HL-60 (cell line): ENCODE results near the gene CEBPE.

Experiments used
- DNase-seq, 2 experiments: peaks; one replicate each; pipeline ENCODE4 v3.0.0-alpha.2; 2010 to 2020; ENCODE audit warnings: low read depth in 1 of 2, low spot score in 1 of 2
- H3K27ac ChIP-seq: fragments of 250-450 bp; sonication (Bioruptor Pico); replicated peaks from 2 replicates; pipeline ENCODE4 v1.5.1; 2020; ENCODE audit warnings: mild to moderate bottlenecking, moderate library complexity
- H3K27me3 ChIP-seq: fragments of 250-450 bp; sonication (Bioruptor Pico); 2 replicates; pipeline ENCODE4 v1.5.1; 2021; ENCODE audit warnings: mild to moderate bottlenecking, moderate library complexity; ENCODE audit not compliant: insufficient read depth, poor library complexity, severe bottlenecking
- H3K4me3 ChIP-seq: replicated peaks from 2 replicates; pipeline ENCODE4 v1.5.1; 2011; ENCODE audit warnings: mild to moderate bottlenecking, control low read depth, low read length; ENCODE audit not compliant: insufficient read depth
- GABPA ChIP-seq: IDR thresholded peaks from 2 replicates; pipeline ENCODE4 v1.6.1; 2012; ENCODE audit warnings: low read depth
- POLR2AphosphoS5 ChIP-seq: IDR thresholded peaks from 2 replicates; pipeline ENCODE4 v1.6.1; 2012; ENCODE audit warnings: low read depth
- SPI1 ChIP-seq: IDR thresholded peaks from 2 replicates; pipeline ENCODE4 v1.6.1; 2012; ENCODE audit warnings: low read depth, mild to moderate bottlenecking, borderline replicate concordance
- TF ChIP-seq, protein P1 (sequence below): IDR thresholded peaks from 2 replicates; pipeline ENCODE4 v1.6.1; 2012; ENCODE audit warnings: low read depth; ENCODE audit not compliant: insufficient replicate concordance
- TF ChIP-seq, protein P2 (sequence below): IDR thresholded peaks from one replicate; pipeline ENCODE4 v1.5.1; 2011; ENCODE audit warnings: low read length, control low read depth, inconsistent platforms; ENCODE audit not compliant: insufficient read depth

CEBPE gene

DNA sequence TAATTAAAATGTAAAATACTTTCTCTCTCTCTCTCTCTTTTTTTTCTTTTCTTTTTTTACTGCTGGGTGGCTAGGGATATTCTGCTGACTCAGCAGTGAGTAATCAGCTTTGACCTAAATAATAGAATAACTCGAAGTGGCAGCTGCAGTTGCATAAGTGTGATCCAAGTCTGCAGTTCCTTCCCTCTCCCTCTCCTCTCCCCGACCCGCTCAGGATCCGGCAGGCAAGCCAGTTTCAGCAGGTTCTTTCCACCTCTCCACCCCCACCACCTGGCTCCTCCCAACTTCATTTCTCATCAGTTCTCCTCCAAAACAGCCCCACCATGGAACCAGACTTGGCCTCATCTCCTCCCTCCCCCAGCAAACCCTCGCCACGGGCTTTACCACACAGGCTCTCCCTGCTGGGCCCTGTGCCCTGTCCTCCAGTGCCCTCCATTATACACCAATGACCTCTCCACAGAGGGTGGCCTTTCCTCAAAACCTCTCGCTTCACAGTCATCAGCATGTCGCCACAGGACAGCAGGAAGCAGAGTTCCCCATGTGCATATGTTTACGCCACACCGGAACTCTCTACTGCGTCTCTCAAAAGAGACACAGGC is 42.0 kb upstream of the CEBPE start:
- DNase-seq: peak; percentile 77 to 94
- TF ChIP-seq GABPA (peak; percentile 43; the same call in 1 of the 2 replicates), SPI1 (no peak), POLR2AphosphoS5 (0 out of 2 replicates have a peak, but pooled peaks have one; percentile 22)
- TF ChIP-seq, protein P1, sequence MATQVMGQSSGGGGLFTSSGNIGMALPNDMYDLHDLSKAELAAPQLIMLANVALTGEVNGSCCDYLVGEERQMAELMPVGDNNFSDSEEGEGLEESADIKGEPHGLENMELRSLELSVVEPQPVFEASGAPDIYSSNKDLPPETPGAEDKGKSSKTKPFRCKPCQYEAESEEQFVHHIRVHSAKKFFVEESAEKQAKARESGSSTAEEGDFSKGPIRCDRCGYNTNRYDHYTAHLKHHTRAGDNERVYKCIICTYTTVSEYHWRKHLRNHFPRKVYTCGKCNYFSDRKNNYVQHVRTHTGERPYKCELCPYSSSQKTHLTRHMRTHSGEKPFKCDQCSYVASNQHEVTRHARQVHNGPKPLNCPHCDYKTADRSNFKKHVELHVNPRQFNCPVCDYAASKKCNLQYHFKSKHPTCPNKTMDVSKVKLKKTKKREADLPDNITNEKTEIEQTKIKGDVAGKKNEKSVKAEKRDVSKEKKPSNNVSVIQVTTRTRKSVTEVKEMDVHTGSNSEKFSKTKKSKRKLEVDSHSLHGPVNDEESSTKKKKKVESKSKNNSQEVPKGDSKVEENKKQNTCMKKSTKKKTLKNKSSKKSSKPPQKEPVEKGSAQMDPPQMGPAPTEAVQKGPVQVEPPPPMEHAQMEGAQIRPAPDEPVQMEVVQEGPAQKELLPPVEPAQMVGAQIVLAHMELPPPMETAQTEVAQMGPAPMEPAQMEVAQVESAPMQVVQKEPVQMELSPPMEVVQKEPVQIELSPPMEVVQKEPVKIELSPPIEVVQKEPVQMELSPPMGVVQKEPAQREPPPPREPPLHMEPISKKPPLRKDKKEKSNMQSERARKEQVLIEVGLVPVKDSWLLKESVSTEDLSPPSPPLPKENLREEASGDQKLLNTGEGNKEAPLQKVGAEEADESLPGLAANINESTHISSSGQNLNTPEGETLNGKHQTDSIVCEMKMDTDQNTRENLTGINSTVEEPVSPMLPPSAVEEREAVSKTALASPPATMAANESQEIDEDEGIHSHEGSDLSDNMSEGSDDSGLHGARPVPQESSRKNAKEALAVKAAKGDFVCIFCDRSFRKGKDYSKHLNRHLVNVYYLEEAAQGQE: no peak
- Histone ChIP-seq H3K27me3 (no peaks in the 10 kb centered on the region), H3K4me3 (no peak overlapping the region), H3K27ac (peak overlapping the region; percentile 91)

DNA sequence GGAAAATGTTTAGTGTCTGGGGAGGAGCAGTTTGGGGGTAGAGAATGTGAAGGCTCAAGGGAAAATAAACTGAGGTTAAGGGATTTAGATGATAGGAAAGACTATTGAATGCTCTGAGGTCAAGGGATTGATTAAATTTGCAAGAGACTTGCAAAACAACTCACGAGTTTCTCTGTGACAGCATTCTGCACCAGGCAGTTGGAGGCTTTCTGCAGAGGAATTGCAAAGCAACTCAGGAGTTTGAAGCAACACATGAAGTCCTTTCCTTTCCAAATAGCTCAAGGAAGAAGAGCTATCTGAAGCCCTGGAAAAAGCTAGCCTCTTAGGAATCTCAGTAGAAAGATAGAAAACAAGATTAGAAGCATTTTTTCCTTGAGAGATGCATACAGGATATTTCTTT is 40.5 kb upstream of the CEBPE start:
- no peaks in the 10 kb centered on the region for H3K27me3 ChIP-seq
- DNase-seq: peak in 1 of 2 experiments; percentile 60
- no peak for TF ChIP-seq GABPA
- TF ChIP-seq POLR2AphosphoS5: no peak
- TF ChIP-seq, protein P2, sequence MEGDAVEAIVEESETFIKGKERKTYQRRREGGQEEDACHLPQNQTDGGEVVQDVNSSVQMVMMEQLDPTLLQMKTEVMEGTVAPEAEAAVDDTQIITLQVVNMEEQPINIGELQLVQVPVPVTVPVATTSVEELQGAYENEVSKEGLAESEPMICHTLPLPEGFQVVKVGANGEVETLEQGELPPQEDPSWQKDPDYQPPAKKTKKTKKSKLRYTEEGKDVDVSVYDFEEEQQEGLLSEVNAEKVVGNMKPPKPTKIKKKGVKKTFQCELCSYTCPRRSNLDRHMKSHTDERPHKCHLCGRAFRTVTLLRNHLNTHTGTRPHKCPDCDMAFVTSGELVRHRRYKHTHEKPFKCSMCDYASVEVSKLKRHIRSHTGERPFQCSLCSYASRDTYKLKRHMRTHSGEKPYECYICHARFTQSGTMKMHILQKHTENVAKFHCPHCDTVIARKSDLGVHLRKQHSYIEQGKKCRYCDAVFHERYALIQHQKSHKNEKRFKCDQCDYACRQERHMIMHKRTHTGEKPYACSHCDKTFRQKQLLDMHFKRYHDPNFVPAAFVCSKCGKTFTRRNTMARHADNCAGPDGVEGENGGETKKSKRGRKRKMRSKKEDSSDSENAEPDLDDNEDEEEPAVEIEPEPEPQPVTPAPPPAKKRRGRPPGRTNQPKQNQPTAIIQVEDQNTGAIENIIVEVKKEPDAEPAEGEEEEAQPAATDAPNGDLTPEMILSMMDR: no peak
- TF ChIP-seq, protein P1: no peak
- no peak for TF ChIP-seq SPI1
- H3K4me3 ChIP-seq: no peak overlapping the region
- H3K27ac ChIP-seq: peak overlapping the region; percentile 91

DNA sequence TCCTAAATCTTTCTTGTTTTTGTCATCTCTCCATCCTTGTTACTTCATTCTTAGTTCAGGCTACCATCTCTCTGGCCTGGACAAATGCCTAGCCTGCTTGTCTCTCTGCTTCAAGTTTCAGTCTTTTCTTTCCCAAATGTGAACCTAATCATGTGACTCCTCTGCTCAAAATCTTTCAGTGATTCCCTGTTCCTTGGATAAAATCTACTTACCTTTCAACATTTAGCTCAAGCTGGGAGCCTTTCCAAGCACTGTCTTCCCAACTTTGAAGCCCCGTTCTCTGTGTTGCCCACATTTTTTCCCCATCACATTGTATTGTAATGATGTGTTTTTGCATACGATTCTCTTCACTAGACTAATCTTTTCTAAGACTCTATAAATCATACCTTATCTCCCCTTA is 39.7 kb upstream of the CEBPE start:
- Histone ChIP-seq H3K27ac (no peak overlapping the region), H3K27me3 (no peaks in the 10 kb centered on the region), H3K4me3 (no peak overlapping the region)
- TF ChIP-seq GABPA (no peak), POLR2AphosphoS5 (no peak), SPI1 (no peak)
- TF ChIP-seq, protein P1: no peak
- TF ChIP-seq, protein P2: no peak
- no peak for DNase-seq
